Smooth muscle cell of the brain vasculature (primary cell): ENCODE data around the gene PPIE.

Experiments used
- DNase-seq: peaks from one replicate; pipeline ENCODE4 v3.0.0-alpha.2; 2012; ENCODE audit warnings: low read depth, low spot score

Gene PPIE

DNA sequence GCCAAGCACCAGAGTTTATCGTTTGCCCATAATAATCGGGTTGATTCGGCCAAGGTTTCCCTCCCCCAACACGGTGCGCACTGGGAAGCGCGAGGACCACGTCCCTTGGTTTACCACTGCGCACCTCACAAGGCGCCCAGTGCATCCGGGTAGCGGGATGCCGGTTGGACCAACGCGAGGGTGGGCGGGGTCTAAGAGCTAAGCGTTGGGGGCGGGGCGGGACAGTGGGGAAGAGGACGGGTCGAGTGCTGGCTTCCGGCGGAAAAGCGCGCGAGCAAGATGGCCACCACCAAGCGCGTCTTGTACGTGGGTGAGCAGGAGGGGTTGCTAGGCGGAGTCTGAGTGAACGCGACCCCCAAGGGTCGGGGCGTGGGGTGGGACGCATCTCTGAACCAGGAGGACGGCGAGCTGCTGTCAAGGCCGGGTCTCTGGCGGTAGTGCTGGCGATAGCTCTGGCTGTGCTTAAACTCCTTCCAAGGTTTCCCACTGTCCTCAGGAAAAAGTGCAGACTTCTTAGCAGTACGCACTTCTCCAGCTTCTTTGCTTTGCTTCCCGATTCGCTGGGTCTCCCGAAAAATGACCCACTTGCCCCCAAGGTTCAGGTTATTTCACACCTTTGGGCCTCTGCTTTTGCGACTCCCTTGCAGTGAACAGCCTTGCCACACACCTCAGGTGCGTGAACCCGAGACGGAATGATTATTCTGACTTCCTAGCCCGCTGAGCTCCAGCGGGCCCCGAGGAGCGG is at the start of gene PPIE:
PPIE (plus strand) TSS at position 261 of the 745 bp plus-strand sequence; CDS start at position 280, 19 bp downstream.
- DNase-seq = peak; percentile 72

DNA sequence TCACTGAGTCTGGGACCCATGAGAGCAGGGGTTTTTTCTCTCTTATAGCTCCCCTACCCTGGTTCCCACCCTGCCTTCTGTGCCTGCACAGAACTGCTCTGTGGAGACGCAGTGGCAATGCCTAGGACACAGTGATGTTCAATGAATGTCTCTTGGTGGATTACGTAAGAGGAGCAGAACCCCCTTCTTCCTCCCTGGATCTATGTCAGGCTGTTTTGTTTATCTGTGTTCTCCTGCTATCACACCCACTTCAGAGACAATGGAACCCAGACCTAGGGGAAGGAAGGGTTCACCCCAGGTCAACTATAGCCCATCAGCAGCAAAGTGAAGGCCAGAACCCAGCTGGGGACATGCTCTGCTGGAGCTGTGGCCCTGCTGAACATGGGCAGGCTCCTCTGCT is 49.5 kb upstream of the PPIE start:
- DNase-seq = no peak

DNA sequence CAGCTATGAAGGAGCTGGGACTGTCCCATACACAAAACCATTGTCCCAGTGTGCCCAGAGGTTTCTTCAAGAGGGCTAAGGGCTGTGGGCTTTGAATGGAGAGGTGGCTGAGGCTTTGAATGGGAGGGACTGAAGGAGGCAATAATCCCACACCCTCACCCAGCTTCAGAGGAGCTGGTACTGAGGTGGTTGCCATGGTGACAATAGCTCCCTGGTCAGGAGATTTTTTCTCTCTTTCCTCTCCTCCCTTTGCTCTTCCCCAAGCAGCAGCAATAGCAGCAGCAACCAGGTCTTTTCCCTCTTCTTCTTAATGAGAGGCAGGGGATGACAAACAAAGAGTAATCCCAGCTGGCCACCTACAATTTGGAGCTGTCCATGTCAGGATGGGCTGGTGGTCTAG is 49.0 kb upstream of the PPIE start:
- no peak for DNase-seq

DNA sequence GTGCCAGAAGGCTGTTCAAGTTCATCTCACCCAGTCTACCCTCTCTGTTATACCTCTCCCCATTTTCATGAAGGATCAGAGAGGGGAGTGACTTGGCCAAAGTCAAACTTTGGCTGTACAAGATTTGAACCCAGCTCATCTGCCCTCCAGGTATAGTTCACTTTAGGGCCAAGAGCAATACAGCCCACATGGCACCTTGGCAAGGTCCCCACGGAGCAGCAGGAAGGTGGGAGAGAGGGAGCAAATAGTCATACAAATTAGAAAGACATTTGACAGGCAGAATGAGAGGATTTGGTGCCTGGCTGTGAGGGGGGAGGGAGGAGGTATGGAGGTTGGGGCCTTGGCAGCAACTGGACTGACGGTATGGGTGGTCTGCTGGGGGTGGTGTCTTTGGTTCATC is 48.5 kb upstream of the PPIE start:
- DNase-seq = no peak

DNA sequence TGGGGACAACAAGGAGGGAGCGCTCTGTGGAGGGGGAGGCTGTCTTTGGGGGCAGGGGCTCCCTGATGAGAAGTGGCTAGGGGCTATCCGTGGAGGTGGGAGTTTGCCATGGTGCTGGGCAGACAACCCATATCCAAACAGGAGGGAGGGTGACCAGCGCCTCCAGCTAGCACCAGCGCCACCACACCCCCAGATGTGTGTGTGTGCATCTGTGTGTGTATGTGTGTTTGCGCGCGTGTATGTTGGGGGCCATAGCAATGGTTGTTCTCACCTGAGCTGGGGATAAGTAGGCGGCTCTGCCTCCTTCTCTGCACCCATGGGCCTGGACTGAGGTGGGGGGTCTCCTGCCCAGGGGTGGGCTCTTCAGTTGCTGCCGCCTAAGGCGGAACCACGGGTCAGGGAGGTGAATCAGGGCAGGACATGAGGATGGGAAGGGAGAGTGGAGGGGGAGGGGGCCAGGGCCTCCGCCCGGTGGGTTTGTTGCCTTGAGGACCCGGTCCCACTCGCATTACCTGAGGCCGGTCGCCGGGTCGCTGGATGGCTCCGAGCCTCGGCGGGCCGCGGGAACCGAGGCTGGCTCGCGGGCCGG is 47.8 kb upstream of the PPIE start:
- no peak for DNase-seq

DNA sequence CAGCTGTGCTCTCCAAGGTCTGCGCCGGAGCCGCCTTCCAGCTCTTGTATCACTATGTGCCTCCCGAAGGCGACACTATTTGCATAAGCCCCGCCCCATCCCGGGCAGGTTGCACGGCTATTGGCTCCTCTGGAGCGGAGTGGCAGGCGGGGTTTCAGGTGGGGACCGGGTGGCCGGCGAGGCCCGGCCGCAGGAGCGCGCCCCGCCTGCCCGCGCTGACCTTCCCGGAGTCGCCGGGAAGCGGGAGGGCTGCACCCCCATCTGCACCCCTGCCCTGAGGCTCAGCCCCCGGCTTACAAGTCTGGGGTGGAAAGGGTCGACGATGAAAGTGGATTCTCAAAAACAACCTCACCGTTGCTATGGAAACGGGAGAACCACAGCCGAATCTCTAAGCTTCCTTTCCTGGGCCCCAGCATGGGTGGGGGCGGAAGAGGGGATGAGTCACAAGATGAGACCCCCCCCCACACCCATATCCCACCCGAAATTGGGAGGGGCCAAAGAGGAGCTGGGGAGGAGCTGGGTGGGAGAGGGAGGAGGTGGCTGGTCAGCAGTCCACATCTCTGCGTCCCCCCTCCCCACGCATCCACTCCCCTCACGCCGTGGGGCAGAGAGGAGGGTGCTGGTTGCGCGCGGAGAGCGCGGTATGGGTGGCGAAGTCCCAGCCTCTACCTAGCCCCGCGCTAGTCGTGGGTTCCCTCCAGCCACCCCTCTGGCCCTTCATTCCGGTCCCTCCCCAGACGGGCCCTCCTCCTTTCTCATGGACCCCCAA is 47.1 kb upstream of the PPIE start, which contains the start of gene HPCAL4:
HPCAL4 (minus strand) TSS at position 51 of the 769 bp plus-strand sequence. CDS start 6,830 bp downstream, outside the sequence.
- peak; percentile 12 for DNase-seq

DNA sequence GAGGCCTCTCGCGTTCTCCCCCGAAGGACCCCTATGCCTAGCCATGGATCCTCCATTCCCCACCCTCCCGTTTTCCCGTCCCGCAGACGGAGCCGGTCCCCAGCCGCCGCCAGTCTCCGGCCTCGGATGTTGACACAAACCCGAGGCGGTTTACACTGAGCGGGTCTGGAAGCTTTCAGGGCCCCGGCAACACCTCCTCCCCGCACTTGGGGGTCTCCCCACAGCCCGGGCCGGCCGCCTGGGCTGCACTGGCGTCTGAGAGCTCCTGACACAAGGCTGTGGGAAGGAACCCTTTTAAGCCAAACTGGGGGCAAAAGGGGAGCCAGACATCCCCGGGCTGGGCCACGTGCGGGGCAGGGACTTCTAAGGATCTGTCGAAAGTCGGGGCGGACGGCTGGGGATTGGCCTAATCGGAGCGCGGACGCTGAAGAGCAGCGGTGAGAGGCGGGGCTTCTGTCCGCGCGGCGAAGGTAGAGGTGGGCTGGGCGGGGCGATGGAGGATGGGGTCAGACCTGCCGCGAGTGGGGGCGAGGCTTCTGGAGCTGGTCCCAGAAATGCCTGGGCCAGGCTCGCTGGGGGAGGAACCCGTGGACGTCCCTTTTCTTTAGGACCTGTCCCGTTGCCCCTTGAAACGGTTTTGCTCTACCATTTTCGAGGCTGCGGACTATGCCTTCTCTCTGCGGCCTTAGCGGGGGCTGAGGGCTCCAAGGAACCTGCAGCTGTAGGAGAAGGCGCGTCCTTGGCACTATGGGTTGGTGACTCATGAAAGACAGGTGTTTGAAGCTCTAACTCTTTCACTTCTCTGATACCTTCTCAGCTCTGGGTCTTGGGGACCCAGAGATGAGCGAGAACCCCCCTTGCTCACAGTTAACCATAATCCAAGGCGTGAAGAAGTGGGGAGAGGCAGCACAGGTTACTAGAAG is 46.3 kb upstream of the PPIE start:
- no peak for DNase-seq

DNA sequence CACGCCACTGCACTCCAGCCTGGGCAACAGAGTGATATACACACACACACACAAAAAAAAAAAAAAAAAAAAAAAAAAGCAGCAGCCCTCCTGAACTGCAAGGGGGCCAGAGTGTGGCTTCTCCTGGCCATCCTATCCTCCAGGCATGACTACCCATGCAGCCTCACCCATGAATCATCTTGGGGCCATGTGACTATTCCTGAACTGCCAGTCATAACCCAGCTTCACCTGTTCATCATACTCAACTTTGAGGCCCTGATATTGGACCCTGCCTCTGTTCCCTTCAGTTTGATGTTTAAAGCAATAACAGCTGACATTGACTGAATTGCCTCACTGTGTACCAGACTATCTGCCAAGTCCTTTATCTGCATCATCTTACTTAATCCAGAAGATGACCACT is 44.7 kb upstream of the PPIE start:
- DNase-seq = no peak

DNA sequence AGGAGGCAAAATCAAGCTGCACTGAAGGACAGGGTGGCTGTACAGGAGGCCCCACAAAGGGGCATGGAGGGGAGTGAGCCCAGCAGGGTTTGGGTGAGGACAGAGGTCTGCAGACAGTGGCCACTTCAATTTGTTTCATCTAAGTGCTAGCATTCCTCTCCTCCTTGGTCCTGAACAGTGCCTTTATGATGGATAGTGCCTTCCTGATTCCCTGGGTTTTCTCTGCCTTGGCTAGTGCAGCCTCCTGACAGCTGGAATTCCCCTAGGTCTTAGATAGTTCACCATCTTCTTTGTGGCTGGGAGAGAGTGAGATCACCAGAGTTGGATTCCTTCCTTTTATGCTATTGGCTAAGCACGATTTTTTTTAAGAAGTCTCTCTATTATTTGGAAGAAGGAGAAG is 43.7 kb upstream of the PPIE start:
- no peak for DNase-seq

DNA sequence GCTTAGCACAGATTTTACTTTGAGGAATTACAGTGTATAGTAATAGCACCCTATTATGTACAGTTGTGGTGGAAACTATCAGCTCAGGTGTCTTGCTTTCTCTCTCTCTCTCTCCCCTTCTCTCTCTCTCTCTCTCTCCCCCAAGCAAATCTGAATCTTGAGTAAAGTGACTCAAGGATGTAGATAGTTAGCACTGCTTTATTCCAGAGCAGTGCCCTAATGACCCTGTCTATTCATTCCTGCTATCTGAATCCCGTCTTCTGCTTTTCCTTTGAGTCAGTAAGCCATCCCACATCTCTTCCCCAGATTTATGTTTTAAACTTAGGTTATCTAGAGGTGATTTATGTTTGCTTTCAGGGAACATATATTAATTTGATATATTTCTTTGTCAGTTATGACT is 42.2 kb upstream of the PPIE start:
- DNase-seq = no peak

DNA sequence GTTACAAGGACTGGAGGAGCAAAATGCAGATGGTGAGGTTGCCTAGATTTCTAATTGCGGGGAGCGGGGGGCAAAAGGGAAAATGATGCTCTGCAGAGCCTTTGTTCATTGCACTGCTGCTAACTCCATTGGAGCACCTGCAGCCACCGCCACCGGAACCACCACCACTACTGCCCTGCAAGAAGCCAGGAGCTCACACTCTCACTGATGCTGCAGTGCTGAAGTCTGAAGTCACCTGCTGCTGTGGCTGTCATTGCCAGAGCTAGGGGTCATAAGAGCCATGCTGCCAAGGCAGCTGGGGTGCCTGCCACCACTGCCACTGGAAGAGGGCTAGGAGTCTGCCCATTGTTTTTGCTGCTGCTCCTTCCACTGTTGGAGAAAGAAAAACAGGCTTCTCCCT is 40.1 kb upstream of the PPIE start:
- no peak for DNase-seq

DNA sequence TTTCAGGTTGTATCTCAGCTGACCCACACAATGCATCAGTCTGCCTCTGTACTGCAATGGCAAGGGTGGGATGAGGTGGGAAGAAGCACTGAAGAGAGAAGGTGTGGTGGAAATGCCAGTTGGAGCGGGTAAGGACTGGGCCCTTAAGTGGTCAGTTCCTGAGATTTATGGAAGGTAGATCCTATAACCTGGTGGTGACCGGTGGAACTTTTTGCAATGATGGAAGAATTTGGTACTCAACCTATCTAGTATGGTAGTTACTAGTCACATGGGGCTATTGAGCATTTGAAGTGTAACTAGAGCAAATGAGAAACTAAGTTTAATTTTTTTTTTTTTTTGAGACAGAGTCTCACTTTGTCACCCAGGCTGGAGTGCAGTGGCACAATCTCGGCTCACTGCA is 39.3 kb upstream of the PPIE start:
- DNase-seq = no peak

DNA sequence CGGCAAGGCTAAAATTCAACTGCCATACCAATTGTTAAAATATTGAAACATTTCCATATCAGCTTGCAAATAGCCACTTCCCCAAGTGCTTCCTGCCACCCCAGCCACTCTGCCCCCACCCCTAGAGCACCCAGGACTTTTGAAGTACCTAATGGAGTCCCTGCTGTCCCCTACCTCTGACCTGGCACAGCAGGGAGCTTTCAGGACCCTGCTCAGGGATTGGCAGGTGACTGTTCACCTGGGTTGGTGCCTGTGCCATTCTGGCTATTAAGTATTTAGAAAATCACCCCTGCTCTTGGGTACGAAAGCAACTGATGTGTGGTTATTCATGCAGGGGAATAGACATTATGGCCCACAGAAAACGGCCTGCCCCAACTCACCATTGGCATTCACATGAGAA is 38.3 kb upstream of the PPIE start:
- no peak for DNase-seq

DNA sequence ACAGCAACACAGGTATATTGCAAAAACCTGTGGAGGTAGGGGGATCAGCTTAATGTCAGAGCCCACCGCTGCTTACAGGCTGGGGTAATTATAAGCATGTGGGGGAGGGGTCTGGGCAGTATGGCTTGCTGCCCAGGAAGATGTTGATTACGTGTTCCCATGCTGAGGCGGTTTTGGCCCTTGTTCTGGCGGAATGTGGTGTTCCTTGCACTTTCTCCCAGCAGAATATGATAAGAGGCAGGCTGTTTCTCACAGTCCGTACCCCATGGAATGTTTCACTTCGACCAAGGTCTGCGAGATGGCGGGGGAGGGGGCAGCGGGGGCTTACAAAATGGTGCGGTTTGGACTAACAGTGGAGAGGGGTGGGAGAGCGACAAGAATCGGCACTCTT is 37.6 kb upstream of the PPIE start:
- DNase-seq = no peak

DNA sequence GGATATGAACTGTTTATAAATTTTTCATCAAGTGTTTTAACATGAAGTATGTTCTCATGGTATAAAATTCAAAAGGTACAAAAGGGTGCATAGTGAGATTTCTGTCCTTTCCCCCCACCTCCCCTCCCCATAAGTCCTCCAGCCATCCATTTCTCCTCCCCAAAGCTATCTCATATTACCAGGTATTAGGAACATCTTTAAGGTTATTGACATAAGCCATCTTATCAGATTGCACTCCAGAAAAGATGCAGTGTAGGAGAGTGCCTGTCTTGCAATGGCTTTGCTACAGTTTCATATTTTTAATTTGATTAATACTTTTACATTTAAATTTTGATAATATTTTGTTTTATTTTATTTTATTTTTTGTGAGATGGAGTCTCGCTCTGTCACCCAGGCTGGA is 33.9 kb upstream of the PPIE start:
- DNase-seq = no peak

DNA sequence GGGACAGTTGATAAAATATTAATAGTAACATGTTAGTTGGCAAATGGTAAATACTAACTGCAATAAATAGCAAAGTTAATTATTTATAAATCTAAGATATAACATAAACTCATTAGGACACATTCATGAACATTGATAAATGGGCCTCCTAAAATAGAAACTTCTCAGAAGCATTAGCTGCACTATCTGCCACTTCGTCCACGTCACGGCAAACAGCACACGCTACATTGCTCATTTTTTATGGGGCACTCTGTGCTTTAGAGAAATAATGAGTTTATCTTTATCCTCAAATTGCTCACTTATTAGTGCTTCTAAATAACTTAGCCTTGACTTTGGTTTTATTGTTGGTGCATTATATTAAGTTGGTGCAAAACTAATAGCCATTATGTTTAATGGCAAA is 31.2 kb upstream of the PPIE start:
- DNase-seq = no peak

DNA sequence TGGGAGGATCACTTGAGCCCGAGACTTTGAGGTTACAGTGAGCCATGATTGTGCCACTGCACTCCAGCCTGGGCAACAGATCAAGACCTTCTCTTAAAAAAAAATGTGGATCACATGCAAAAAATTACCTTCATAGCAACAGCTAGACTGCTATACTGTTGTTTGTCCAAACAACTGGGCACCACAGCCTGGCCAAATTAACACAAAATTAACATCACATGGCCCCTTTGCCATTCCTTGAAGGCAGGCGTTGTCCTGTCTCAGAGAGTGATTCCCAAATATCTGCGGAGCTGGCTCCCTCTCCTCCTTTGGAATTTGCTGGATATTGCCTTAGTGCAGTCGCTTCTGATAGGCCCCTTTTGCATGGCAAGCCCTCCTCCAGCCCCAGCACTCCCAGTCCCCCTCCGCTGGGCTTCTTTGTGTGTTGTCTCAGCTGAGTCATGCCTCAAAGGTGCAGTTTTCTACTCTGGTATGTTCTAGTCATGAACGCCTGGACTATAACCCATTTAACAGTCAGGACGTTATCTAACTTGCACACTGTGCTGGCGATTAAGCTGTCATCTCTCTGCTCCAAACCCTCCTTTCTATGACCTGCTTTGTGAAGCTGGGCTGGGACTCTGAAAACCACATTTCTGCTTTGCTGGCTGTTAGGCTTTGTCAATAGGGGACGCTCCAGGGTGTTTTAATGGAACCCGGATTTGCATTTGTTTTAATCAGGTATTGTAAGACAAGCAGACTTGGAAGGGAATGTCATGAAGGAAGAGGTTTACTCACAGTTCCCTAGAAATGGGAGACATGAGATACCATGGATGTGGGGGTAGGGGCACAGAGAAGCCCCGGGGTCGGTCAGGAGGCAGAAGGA is 27.3 kb upstream of the PPIE start:
- DNase-seq = no peak

DNA sequence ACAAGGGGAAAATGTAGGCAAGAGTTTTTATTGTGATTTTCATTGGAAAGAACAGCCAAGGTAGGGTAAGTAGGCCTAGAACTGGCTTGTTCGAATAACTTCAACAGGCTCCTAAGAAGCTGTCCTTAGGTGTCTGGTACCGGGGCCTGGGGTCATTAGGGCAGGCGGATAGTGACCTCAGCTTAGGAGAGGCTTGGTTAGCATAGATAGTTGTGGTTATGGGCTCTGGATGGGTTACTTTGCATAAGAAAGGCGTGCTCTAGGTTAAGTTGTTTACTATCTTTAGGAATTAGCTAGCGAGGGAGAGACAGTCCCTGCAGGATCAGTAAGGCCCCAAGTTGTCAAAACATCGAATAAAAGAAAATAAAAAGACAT is 26.7 kb upstream of the PPIE start:
- no peak for DNase-seq

DNA sequence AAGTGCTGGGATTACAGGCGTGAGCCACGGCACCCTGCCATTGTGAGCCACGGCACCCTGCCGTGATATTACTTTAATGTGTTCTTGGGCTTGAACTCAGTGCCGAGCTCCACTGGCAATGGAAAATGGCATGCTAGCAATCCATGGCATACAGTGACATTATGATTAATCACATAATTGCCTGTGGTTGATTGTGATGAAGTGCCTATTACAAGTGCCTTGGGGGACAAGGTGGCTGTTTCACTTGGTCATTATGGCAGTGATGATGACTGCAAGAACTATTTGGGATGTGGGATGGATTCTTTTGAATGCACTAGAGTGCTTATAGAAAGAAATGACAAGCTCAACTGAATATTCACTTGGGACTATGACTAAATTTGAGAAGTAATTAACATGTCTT is 25.1 kb upstream of the PPIE start:
- no peak for DNase-seq

DNA sequence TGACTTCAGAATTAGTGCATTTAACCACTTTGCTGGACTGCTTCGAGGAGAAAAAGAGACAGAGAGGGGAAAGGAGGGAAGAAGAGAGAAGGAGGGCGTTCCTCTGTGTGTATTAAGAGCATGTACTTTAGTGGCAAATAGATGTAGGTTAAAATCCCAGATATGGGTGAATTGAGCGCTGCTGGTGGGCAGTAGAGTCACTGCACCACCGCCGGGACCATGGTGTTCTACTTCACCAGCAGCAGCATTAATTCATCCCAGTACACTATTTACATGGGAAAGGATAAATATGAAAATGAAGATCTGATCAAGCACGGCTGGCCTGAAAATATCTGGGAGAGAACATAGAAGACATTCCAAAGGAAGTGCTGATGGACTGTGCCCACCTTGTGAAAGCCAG is 20.9 kb upstream of the PPIE start:
- DNase-seq = no peak
